GM18508 (cell line): ENCODE data around the gene HOXB4.
"Not testable (repeated sequence)": the region's sequence is repeated elsewhere in the genome, so short reads cannot be mapped to it uniquely, and the experiment has no call there.

Experiments used
- ATAC-seq: cut with Tn5 transposase; IDR thresholded peaks from one replicate; pipeline ENCODE4 v1.9.1; 2021; ENCODE audit warnings: moderate number of reproducible peaks; ENCODE audit not compliant: insufficient read depth, unreplicated experiment

The HOXB4 gene

DNA sequence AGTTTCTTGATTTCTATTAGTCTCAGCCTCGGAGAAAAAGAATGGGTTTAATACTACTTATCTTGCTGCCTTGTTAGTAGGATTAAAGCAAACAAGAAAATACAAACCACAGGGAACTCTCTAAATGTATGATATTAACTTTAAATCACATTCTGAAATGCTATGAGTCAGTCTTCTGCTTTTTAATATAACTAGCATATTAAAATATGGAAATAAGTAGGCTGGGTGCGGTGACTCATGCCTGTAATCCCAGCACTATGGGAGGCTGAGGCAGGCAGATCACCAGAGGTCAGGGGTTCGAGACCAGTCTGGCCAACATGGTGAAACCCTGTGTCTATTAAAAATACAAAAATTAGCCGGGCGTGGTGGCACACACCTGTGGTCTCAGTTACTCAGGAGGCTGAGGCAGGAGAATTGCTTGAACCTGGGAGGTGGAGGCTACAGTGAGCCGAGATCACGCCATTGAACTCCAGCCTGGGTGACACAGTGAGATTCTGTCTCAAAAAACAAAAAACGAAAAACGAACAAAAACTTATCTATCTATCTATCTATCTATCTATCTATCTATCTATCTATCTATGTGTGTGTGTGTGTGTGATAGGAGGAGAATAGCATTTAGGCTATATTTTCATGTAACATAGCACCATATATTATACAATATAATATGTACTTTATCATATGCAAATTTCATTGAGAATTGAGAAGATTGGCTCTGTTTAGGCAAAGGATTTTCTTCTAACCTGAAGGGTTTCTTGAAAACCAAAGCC is 42.2 kb downstream of the HOXB4 start:
- ATAC-seq: not testable (repeated sequence)

DNA sequence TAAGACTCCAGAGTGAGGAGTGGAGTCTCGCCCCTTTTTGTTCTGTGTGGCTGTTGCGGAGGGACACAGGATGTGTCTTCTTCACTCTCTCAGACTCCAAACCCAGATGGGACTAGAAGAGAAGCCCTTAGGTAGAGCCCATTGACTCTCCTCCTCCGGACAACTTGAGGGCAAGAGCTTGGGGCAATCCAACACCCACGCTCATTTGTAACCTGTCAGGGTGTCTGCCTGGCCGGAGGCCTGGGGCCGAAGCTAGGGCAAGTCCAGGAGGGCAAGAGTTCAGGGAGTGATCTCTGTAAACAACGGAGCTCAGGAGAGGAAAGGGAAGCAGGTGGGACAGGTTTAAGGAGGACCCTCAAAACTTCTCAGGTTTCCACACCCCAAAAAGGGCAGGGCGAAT is 45.9 kb downstream of the HOXB4 start:
- no peak for ATAC-seq

- ATAC-seq: no peak
Observed at GRCh38 chr17:48530887-48531272, 47.3 kb downstream of the HOXB4 start, which contains the start of gene HOXB1. Gene HOXB1, minus strand, starts transcription at chr17:48531011. Its CDS starts 107 bp downstream, at chr17:48530904.

- ATAC-seq: no peak
Observed at GRCh38 chr17:48530208-48530886, 47.8 kb downstream of the HOXB4 start.

DNA sequence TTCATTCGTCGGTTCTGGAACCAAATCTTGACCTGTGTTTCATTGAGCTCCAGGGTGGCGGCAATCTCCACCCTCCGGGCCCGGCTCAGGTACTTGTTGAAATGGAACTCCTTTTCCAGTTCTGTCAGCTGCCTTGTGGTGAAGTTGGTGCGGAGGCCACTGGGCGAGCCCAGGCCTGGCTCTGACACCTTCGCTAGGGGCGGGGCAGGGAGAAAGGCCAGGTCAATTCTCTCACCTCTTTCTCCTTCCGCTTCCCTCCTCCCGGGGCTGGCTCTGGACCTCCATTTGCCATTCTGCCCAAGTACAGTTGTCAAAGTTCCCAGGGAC is 48.5 kb downstream of the HOXB4 start:
- ATAC-seq: no peak

- no peak for ATAC-seq
Observed at GRCh38 chr17:48528936-48529682, 49.0 kb downstream of the HOXB4 start.

DNA sequence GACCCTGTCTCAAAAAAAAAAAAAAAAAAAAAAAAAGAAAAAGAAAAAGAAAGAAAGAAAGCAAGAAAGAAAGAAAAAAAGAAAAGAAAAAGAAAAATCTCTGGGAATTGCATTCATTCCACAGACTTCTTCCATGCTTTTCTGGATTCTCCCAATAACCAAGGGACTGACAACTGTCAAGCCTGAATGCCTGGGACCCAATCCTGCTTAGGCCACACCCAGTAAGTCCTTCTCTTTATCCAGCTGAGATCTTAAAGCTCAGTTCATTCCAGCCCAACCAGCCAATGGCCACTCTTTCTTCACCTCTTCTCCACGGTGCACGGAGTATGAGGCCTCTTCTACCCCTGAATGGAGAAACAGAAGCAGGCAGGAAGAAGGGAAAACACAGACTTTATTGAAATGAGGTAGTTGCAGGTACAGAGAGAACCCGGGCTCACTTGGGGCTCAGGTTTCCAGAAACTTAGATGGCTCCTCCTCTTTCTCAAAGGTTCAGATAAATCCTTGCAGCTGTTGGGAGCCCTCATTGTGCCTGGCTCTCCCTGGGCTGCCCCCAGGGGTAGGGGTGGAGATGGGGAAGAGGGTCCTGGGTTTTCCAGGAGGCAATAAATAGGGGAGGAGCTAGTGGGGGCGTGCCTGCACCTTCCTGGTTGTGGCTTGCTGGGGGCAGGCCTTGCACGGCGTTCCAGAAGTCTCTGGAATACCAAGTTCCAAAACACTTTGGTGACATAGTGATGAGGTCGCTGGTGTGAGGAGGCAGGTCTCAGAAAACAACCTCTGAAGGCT is 49.8 kb downstream of the HOXB4 start:
- no peak for ATAC-seq

- no peak for ATAC-seq
Observed at GRCh38 chr17:48527547-48527932, 50.6 kb downstream of the HOXB4 start.

DNA sequence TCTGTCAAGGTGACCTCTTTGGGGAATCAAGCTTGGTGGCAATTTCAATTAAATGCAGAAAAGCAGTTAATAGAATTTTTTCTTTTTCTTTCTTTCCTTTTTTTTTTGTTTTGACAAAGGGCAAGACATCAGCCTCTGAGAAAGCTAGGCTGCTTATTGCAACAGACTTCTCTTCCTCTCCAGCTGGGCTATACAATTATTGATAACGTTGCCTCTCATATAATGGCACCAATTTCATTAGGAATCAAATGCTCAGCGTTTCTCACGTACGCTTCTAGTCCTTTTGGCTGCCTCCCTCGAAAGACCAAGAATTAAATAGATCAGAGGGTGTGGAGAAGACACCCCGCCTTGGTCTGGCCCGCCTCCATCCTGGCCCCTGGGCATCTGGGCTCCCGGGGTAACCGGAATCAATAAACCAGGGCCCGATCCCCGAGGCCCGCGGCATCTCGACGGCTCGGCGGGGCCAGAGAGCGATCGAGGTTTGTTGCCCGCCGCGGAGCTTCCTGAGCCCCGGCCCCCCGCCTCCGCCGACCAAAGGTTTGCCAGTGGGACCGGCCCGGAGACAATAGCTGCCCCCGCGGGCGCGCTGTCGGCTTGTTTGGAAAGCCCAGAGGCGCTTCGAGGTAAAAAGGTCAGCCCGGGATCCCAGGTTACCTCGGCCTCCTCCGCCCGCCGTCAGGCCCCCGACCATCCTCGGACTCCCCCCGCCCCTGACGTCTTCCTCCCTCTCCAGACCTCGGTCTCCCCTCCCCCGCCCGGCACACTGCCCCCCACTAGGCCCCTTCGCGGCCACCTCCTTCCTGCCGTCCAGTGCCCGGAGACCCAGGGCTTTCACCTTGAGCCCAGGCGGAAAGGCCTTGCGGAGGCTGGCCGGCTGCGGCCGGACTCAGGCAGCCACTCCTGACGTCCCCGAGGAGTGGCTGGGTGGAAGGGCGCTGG is 51.3 kb downstream of the HOXB4 start:
- ATAC-seq: no peak
